ENCODE measurements around the gene RBM6.

The RBM6 gene

DNA sequence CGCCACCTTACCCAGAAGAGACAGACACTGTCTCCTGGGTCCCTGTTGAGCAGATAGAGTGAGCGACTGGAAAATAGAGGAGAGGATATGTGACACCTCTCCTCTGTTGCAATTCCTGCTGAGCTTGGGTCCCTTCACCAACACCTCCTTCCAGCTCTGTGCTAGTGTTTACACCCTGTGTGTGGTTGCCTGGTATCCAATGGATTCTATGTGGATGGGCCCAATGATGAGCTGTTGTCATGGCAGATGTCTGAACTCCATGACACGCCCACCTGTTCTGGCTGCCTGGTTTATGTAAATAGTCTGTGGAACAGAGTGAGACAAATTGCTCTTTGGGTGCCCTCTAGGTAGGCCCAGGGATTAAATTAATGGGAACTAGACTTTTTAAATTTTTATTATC lies 172.5 kb downstream of the RBM6 start:
- Histone ChIP-seq H3K14ac (ENCODE audit: low read length) (no peak overlapping the region), H3K4ac (ENCODE audit: low read depth, low read length) (no peak overlapping the region), H3K9ac (ENCODE audit: low read length) (no peak overlapping the region), H3K27ac (ENCODE audit: low read depth, low read length) (no peak overlapping the region), H3K18ac (ENCODE audit: low read length) (no peak overlapping the region), H3K23ac (ENCODE audit: low read length) (no peak overlapping the region), H2BK12ac (ENCODE audit: low read length) (no peak overlapping the region), H4K8ac (ENCODE audit: low read depth, low read length) (no peak overlapping the region), H3K4me1 (ENCODE audit: control insufficient read depth in 1 of 2, insufficient read depth in 2 of 2, low read length in 2 of 2) (no peaks in the 10 kb centered on the region), H3K27me3 (ENCODE audit: insufficient read depth, low read length) (no peaks in the 10 kb centered on the region), H2AK5ac (ENCODE audit: low read length) (no peak overlapping the region), H2AFZ (ENCODE audit: insufficient read depth, low read length, poor library complexity) (no peak overlapping the region), H3K4me2 (ENCODE audit: low read length) (no peak overlapping the region), H3K9me3 (ENCODE audit: insufficient read depth, low read depth, low read length) (no peaks in the 10 kb centered on the region), H3K4me3 (ENCODE audit: low read depth, low read length) (no peak overlapping the region), H3K79me1 (ENCODE audit: low read length) (no peaks in the 10 kb centered on the region), H4K91ac (ENCODE audit: low read depth, low read length) (no peak overlapping the region), H3K79me2 (ENCODE audit: control insufficient read depth, insufficient read depth, low read length, poor library complexity) (no peaks in the 10 kb centered on the region), H4K12ac (ENCODE audit: low read depth, low read length) (no peak overlapping the region), H2BK120ac (ENCODE audit: insufficient read depth, low read length, poor library complexity) (no peak overlapping the region), H2BK5ac (ENCODE audit: low read depth, low read length, poor library complexity) (no peak overlapping the region), H3K36me3 (ENCODE audit: control insufficient read depth in 1 of 2, insufficient read depth in 2 of 2, low read length in 2 of 2) (peaks cover 71 to 86% of the 10 kb centered on the region in 2 experiments)
- no CpG with 5 or more reads among the region's 3 CpGs for whole genome bisulfite sequencing (ENCODE audit: extremely low coverage, insufficient coverage, insufficient read length)
- DNase-seq: no peak

DNA sequence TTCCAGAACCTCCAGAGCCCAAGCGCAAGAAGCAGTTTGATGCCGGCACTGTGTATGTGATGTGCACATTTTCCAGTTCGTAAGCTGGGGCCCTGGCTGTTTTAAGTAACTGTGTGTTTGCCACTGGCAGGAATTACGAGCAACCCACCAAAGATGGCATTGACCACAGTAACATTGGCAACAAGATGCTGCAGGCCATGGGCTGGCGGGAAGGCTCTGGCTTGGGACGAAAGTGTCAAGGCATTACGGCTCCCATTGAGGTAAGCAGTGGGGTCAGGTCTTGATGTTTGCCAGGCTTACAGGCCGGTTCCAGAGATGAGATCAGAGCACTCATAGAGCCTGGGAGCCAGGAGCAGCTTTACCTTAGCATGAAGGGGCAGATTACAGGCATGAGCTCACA lies 177.2 kb downstream of the RBM6 start:
- no peak overlapping the region for H2BK12ac ChIP-seq (ENCODE audit: low read length)
- H3K18ac ChIP-seq (ENCODE audit: low read length): no peak overlapping the region
- H4K8ac ChIP-seq (ENCODE audit: low read depth, low read length): no peak overlapping the region
- H3K4ac ChIP-seq (ENCODE audit: low read depth, low read length): no peak overlapping the region
- no peak for DNase-seq
- peaks cover 69 to 86% of the 10 kb centered on the region in 2 experiments for H3K36me3 ChIP-seq (ENCODE audit: control insufficient read depth in 1 of 2, insufficient read depth in 2 of 2, low read length in 2 of 2)
- no peak overlapping the region for H3K27ac ChIP-seq (ENCODE audit: low read depth, low read length)
- no peak overlapping the region for H3K4me3 ChIP-seq (ENCODE audit: low read depth, low read length)
- no peaks in the 10 kb centered on the region for H3K79me2 ChIP-seq (ENCODE audit: control insufficient read depth, insufficient read depth, low read length, poor library complexity)
- H2BK5ac ChIP-seq (ENCODE audit: low read depth, low read length, poor library complexity): no peak overlapping the region
- no peaks in the 10 kb centered on the region for H3K79me1 ChIP-seq (ENCODE audit: low read length)
- H4K12ac ChIP-seq (ENCODE audit: low read depth, low read length): no peak overlapping the region
- no peaks in the 10 kb centered on the region for H3K4me1 ChIP-seq (ENCODE audit: control insufficient read depth in 1 of 2, insufficient read depth in 2 of 2, low read length in 2 of 2)
- no peaks in the 10 kb centered on the region for H3K9me3 ChIP-seq (ENCODE audit: insufficient read depth, low read depth, low read length)
- H3K23ac ChIP-seq (ENCODE audit: low read length): no peak overlapping the region
- H3K14ac ChIP-seq (ENCODE audit: low read length): no peak overlapping the region
- no peak overlapping the region for H2AK5ac ChIP-seq (ENCODE audit: low read length)
- H2AFZ ChIP-seq (ENCODE audit: insufficient read depth, low read length, poor library complexity): no peak overlapping the region
- no CpG with 5 or more reads among the region's 8 CpGs for WGBS (ENCODE audit: extremely low coverage, insufficient coverage, insufficient read length)
- no peak overlapping the region for H3K9ac ChIP-seq (ENCODE audit: low read length)
- no peak overlapping the region for H4K91ac ChIP-seq (ENCODE audit: low read depth, low read length)
- no peak overlapping the region for H3K4me2 ChIP-seq (ENCODE audit: low read length)
- no peaks in the 10 kb centered on the region for H3K27me3 ChIP-seq (ENCODE audit: insufficient read depth, low read length)
- no peak overlapping the region for H2BK120ac ChIP-seq (ENCODE audit: insufficient read depth, low read length, poor library complexity)

DNA sequence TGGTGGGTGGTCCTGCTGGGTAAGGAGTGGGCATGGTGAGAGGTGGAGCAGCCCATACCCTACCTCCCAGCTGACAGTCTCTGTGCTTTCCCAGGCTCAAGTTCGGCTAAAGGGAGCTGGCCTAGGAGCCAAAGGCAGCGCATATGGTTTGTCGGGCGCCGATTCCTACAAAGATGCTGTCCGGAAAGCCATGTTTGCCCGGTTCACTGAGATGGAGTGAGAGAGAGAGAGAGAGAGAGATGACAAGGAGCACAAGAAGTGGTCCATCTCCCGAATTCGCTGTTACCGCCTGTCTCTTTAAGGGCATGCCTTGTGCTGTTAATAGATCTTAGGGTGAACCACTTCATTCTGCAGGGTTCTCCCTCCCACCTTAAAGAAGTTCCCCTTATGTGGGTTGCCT lies 178.3 kb downstream of the RBM6 start:
- H2BK12ac ChIP-seq (ENCODE audit: low read length): no peak overlapping the region
- no peak overlapping the region for H4K12ac ChIP-seq (ENCODE audit: low read depth, low read length)
- DNase-seq: no peak
- WGBS (ENCODE audit: extremely low coverage, insufficient coverage, insufficient read length): no CpG with 5 or more reads among the region's 10 CpGs
- H3K18ac ChIP-seq (ENCODE audit: low read length): no peak overlapping the region
- no peak overlapping the region for H3K4ac ChIP-seq (ENCODE audit: low read depth, low read length)
- H3K4me3 ChIP-seq (ENCODE audit: low read depth, low read length): no peak overlapping the region
- H3K23ac ChIP-seq (ENCODE audit: low read length): no peak overlapping the region
- no peaks in the 10 kb centered on the region for H3K79me1 ChIP-seq (ENCODE audit: low read length)
- no peaks in the 10 kb centered on the region for H3K27me3 ChIP-seq (ENCODE audit: insufficient read depth, low read length)
- H3K9me3 ChIP-seq (ENCODE audit: insufficient read depth, low read depth, low read length): peaks cover 2% of the 10 kb centered on the region
- H2BK120ac ChIP-seq (ENCODE audit: insufficient read depth, low read length, poor library complexity): no peak overlapping the region
- no peak overlapping the region for H3K14ac ChIP-seq (ENCODE audit: low read length)
- no peak overlapping the region for H4K8ac ChIP-seq (ENCODE audit: low read depth, low read length)
- H3K36me3 ChIP-seq (ENCODE audit: control insufficient read depth in 1 of 2, insufficient read depth in 2 of 2, low read length in 2 of 2): peaks cover 59 to 78% of the 10 kb centered on the region in 2 experiments
- no peak overlapping the region for H2BK5ac ChIP-seq (ENCODE audit: low read depth, low read length, poor library complexity)
- no peaks in the 10 kb centered on the region for H3K79me2 ChIP-seq (ENCODE audit: control insufficient read depth, insufficient read depth, low read length, poor library complexity)
- H3K9ac ChIP-seq (ENCODE audit: low read length): no peak overlapping the region
- no peak overlapping the region for H2AK5ac ChIP-seq (ENCODE audit: low read length)
- no peaks in the 10 kb centered on the region for H3K4me1 ChIP-seq (ENCODE audit: control insufficient read depth in 1 of 2, insufficient read depth in 2 of 2, low read length in 2 of 2)
- no peak overlapping the region for H4K91ac ChIP-seq (ENCODE audit: low read depth, low read length)
- no peak overlapping the region for H3K4me2 ChIP-seq (ENCODE audit: low read length)
- H3K27ac ChIP-seq (ENCODE audit: low read depth, low read length): no peak overlapping the region
- H2AFZ ChIP-seq (ENCODE audit: insufficient read depth, low read length, poor library complexity): no peak overlapping the region

DNA sequence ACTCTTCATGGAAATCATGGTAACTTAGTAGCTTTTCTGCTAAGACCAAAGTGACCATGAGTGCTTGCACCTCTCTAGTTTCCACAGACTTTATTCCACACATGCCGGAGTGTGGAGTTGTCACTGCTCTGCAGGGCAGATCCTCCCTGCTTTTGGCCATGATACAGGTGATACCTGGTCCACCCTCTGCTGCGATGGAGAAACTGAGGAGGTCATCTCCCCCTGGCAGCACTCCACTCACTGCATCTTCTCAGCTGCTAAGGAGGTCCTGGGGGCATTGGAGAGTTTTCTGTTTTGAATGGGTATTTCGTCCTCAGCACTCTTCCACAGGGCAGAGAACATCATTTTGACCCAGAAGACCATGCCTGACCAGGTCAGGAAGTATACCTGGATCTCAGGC lies 179.8 kb downstream of the RBM6 start:
- H3K36me3 ChIP-seq (ENCODE audit: control insufficient read depth in 1 of 2, insufficient read depth in 2 of 2, low read length in 2 of 2): peaks cover 52 to 66% of the 10 kb centered on the region in 2 experiments
- H3K14ac ChIP-seq (ENCODE audit: low read length): no peak overlapping the region
- no peak for DNase-seq
- peaks cover 2% of the 10 kb centered on the region for H3K9me3 ChIP-seq (ENCODE audit: insufficient read depth, low read depth, low read length)
- H3K27ac ChIP-seq (ENCODE audit: low read depth, low read length): no peak overlapping the region
- no peaks in the 10 kb centered on the region for H3K27me3 ChIP-seq (ENCODE audit: insufficient read depth, low read length)
- no peak overlapping the region for H3K4me3 ChIP-seq (ENCODE audit: low read depth, low read length)
- H3K4me2 ChIP-seq (ENCODE audit: low read length): no peak overlapping the region
- H3K4me1 ChIP-seq (ENCODE audit: control insufficient read depth in 1 of 2, insufficient read depth in 2 of 2, low read length in 2 of 2): peaks cover 5 to 10% of the 10 kb centered on the region in 2 experiments
- H4K8ac ChIP-seq (ENCODE audit: low read depth, low read length): no peak overlapping the region
- H2BK12ac ChIP-seq (ENCODE audit: low read length): no peak overlapping the region
- no peak overlapping the region for H2BK120ac ChIP-seq (ENCODE audit: insufficient read depth, low read length, poor library complexity)
- H3K18ac ChIP-seq (ENCODE audit: low read length): no peak overlapping the region
- H2AK5ac ChIP-seq (ENCODE audit: low read length): no peak overlapping the region
- H3K23ac ChIP-seq (ENCODE audit: low read length): no peak overlapping the region
- H3K4ac ChIP-seq (ENCODE audit: low read depth, low read length): no peak overlapping the region
- no peak overlapping the region for H3K9ac ChIP-seq (ENCODE audit: low read length)
- H3K79me1 ChIP-seq (ENCODE audit: low read length): peaks cover 2% of the 10 kb centered on the region
- no peak overlapping the region for H4K12ac ChIP-seq (ENCODE audit: low read depth, low read length)
- no peak overlapping the region for H2AFZ ChIP-seq (ENCODE audit: insufficient read depth, low read length, poor library complexity)
- H2BK5ac ChIP-seq (ENCODE audit: low read depth, low read length, poor library complexity): no peak overlapping the region
- no peak overlapping the region for H4K91ac ChIP-seq (ENCODE audit: low read depth, low read length)
- no peaks in the 10 kb centered on the region for H3K79me2 ChIP-seq (ENCODE audit: control insufficient read depth, insufficient read depth, low read length, poor library complexity)
- WGBS (ENCODE audit: extremely low coverage, insufficient coverage, insufficient read length): no CpG with 5 or more reads among the region's 3 CpGs
